ENCODE measurements around the gene ABHD16B.

DNA sequence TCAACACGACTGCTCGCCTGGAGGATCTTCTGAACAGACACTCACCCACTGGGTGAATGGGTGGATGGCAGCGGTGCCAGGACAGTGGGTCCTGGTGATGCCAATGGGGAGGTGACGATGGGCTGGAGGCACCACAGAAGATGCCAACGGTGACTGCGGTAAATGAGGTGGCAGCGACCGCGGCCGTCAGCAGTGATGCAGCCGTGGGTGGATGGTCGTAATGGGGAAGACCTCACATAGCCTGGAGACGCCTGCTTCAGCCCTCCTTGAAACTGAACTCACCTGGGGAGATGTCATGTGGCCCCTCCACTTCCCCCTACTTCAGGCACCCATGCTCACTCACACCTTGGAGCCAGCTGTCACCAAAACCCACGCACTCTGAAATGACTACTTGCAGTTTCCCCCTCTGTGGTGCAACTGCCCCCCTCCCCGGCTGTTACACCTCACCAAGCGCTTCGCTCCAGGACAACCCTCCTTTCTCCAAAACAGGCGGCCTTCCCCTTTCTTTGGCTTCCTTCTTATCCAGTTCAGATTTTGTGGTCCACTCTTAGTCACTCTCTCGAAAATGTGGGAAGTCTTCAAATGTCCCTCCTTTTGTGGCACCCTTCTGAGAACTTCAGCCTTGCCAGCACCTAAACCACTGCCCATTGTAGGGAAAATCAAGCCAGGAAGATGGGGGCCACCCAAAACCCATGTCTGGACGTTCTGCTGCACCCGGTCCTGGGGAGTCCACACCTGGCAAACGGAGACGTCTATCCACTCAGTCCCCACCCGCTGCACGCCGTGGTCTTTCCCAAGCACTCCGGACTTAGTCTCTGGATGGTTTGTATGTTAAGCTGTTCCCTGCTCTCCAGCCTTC is 10.4 kb upstream of the ABHD16B start:
- TF ChIP-seq, protein P1, sequence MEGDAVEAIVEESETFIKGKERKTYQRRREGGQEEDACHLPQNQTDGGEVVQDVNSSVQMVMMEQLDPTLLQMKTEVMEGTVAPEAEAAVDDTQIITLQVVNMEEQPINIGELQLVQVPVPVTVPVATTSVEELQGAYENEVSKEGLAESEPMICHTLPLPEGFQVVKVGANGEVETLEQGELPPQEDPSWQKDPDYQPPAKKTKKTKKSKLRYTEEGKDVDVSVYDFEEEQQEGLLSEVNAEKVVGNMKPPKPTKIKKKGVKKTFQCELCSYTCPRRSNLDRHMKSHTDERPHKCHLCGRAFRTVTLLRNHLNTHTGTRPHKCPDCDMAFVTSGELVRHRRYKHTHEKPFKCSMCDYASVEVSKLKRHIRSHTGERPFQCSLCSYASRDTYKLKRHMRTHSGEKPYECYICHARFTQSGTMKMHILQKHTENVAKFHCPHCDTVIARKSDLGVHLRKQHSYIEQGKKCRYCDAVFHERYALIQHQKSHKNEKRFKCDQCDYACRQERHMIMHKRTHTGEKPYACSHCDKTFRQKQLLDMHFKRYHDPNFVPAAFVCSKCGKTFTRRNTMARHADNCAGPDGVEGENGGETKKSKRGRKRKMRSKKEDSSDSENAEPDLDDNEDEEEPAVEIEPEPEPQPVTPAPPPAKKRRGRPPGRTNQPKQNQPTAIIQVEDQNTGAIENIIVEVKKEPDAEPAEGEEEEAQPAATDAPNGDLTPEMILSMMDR (IDR thresholded peaks at IDR 0.05), result no peak
- TF ChIP-seq EZH2 (IDR thresholded peaks at IDR 0.05; ENCODE audit: borderline replicate concordance, insufficient read depth, low read depth, low read length, poor library complexity, severe bottlenecking), result no peak
